ENCODE data around the gene PLXDC2.

The PLXDC2 gene

GRCh38 chr10:20034732-20035131, 218.5 kb downstream of the PLXDC2 start (continued):
- TF ChIP-seq ZNF76 (tag by site-specific recombination; IDR thresholded peaks at IDR 0.05; ENCODE audit: borderline replicate concordance, low read depth) (no peak), ZNF558 (tag by site-specific recombination; IDR thresholded peaks at IDR 0.05) (no peak), ZNF664 (tag by site-specific recombination; IDR thresholded peaks at IDR 0.05) (no peak), ZNF324 (tag by site-specific recombination; IDR thresholded peaks at IDR 0.05) (no peak), ZIC2 (tag by site-specific recombination; IDR thresholded peaks at IDR 0.05) (no peak)

- POLR2A ChIA-PET: no interaction called here
- H3K4me3 ChIP-seq (ENCODE audit: low read depth, low read length): no peak overlapping the region
- no peaks in the 10 kb centered on the region for H3K36me3 ChIP-seq (ENCODE audit: control insufficient read depth in 2 of 2, insufficient read depth in 1 of 2, low read length in 2 of 2)
- H3K4me1 ChIP-seq (ENCODE audit: control insufficient read depth, insufficient read depth, low read length): no peaks in the 10 kb centered on the region
- H3K9me3 ChIP-seq (ENCODE audit: control insufficient read depth, insufficient read depth, low read depth, low read length): no peaks in the 10 kb centered on the region
- CTCF ChIA-PET: no interaction called here
- H3K27ac ChIP-seq (ENCODE audit: extremely low read depth, low read depth, low read length): no peak overlapping the region
- TF ChIP-seq ZNF768 (tag by site-specific recombination; IDR thresholded peaks at IDR 0.05) (no peak), ZBTB1 (tag by site-specific recombination; IDR thresholded peaks at IDR 0.05) (no peak), ZNF292 (tag by site-specific recombination; IDR thresholded peaks at IDR 0.05; ENCODE audit: borderline replicate concordance, low read depth) (no peak), ZBTB17 (tag by site-specific recombination; IDR thresholded peaks at IDR 0.05) (no peak), INSM2 (tag by site-specific recombination; IDR thresholded peaks at IDR 0.05) (no peak), ZNF518A (tag by site-specific recombination; conservative IDR thresholded peaks at IDR 0.05; ENCODE audit: low read depth) (no peak), ZBTB6 (tag by site-specific recombination; IDR thresholded peaks at IDR 0.05) (no peak), ZNF48 (tag by site-specific recombination; IDR thresholded peaks at IDR 0.05) (no peak), ZNF837 (tag by site-specific recombination; IDR thresholded peaks at IDR 0.05) (no peak), ZNF248 (tag by site-specific recombination; IDR thresholded peaks at IDR 0.05) (no peak), ZNF302 (tag by site-specific recombination; IDR thresholded peaks at IDR 0.05; ENCODE audit: low read depth) (no peak), ZNF266 (tag by site-specific recombination; IDR thresholded peaks at IDR 0.05; ENCODE audit: low read depth) (no peak), REPIN1 (tag by site-specific recombination; IDR thresholded peaks at IDR 0.05; ENCODE audit: low read depth) (no peak), ZSCAN30 (tag by site-specific recombination; IDR thresholded peaks at IDR 0.05) (no peak), GLIS2 (tag by site-specific recombination; IDR thresholded peaks at IDR 0.05) (no peak), ZNF776 (tag by site-specific recombination; IDR thresholded peaks at IDR 0.05; ENCODE audit: borderline replicate concordance) (no peak)
- TF ChIP-seq, protein P1, sequence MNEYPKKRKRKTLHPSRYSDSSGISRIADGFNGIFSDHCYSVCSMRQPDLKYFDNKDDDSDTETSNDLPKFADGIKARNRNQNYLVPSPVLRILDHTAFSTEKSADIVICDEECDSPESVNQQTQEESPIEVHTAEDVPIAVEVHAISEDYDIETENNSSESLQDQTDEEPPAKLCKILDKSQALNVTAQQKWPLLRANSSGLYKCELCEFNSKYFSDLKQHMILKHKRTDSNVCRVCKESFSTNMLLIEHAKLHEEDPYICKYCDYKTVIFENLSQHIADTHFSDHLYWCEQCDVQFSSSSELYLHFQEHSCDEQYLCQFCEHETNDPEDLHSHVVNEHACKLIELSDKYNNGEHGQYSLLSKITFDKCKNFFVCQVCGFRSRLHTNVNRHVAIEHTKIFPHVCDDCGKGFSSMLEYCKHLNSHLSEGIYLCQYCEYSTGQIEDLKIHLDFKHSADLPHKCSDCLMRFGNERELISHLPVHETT (tag by site-specific recombination; IDR thresholded peaks at IDR 0.05): no peak
- TF ChIP-seq, protein P2, sequence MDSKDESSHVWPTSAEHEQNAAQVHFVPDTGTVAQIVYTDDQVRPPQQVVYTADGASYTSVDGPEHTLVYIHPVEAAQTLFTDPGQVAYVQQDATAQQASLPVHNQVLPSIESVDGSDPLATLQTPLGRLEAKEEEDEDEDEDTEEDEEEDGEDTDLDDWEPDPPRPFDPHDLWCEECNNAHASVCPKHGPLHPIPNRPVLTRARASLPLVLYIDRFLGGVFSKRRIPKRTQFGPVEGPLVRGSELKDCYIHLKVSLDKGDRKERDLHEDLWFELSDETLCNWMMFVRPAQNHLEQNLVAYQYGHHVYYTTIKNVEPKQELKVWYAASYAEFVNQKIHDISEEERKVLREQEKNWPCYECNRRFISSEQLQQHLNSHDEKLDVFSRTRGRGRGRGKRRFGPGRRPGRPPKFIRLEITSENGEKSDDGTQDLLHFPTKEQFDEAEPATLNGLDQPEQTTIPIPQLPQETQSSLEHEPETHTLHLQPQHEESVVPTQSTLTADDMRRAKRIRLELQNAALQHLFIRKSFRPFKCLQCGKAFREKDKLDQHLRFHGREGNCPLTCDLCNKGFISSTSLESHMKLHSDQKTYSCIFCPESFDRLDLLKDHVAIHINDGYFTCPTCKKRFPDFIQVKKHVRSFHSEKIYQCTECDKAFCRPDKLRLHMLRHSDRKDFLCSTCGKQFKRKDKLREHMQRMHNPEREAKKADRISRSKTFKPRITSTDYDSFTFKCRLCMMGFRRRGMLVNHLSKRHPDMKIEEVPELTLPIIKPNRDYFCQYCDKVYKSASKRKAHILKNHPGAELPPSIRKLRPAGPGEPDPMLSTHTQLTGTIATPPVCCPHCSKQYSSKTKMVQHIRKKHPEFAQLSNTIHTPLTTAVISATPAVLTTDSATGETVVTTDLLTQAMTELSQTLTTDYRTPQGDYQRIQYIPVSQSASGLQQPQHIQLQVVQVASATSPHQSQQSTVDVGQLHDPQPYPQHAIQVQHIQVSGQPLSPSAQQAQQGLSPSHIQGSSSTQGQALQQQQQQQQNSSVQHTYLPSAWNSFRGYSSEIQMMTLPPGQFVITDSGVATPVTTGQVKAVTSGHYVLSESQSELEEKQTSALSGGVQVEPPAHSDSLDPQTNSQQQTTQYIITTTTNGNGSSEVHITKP (tag by site-specific recombination; IDR thresholded peaks at IDR 0.05): no peak
Observed at GRCh38 chr10:20040012-20040411, 223.8 kb downstream of the PLXDC2 start.
